ENCODE results near the gene MAPK1. TPM values are rescaled to one million over a fixed set of nuclear protein-coding genes. Genes with fewer than 3 reads are reported as not detected.
"Not testable (repeated sequence)": the region's sequence is repeated elsewhere in the genome, so short reads cannot be mapped to it uniquely, and the experiment has no call there.

MAPK1 gene
- total RNA-seq, 1 donor from 2014 or later: 91.3 TPM

GRCh38 chr22:21834869-21835268 lies 32.6 kb downstream of the MAPK1 start:
- no peaks in the 10 kb centered on the region for H3K36me3 Mint-ChIP-seq (ENCODE audit: low read depth)
- H3K27ac Mint-ChIP-seq: no peak overlapping the region
- H3K9me3 Mint-ChIP-seq: no peaks in the 10 kb centered on the region
- no peak overlapping the region for H3K4me3 Mint-ChIP-seq
- H3K4me1 Mint-ChIP-seq (ENCODE audit: low read depth): peaks cover 29% of the 10 kb centered on the region
- DNase-seq (ENCODE audit: low spot score): no peak
- intact Hi-C loops (cut with micrococcal nuclease): no loop called here
- H3K27me3 Mint-ChIP-seq (ENCODE audit: insufficient read depth): no peaks in the 10 kb centered on the region

- Mint-ChIP-seq H3K9me3 (no peaks in the 10 kb centered on the region), H3K27ac (no peak overlapping the region), H3K4me1 (ENCODE audit: low read depth) (peaks cover 37% of the 10 kb centered on the region), H3K36me3 (ENCODE audit: low read depth) (peaks cover 5% of the 10 kb centered on the region), H3K4me3 (no peak overlapping the region), H3K27me3 (ENCODE audit: insufficient read depth) (no peaks in the 10 kb centered on the region)
- DNase-seq (ENCODE audit: low spot score): no peak
- intact Hi-C loops (cut with micrococcal nuclease): no loop called here
Observed at GRCh38 chr22:21832291-21833290, 34.9 kb downstream of the MAPK1 start.

- Mint-ChIP-seq H3K4me1 (ENCODE audit: low read depth) (peaks cover 35% of the 10 kb centered on the region), H3K27me3 (ENCODE audit: insufficient read depth) (no peaks in the 10 kb centered on the region), H3K27ac (no peak overlapping the region), H3K36me3 (ENCODE audit: low read depth) (peaks cover 5% of the 10 kb centered on the region), H3K9me3 (no peaks in the 10 kb centered on the region), H3K4me3 (no peak overlapping the region)
- DNase-seq (ENCODE audit: low spot score): no peak
- intact Hi-C loops (cut with micrococcal nuclease): no loop called here
Observed at GRCh38 chr22:21829523-21829922, 37.9 kb downstream of the MAPK1 start.

GRCh38 chr22:21828268-21828638 lies 39.2 kb downstream of the MAPK1 start:
- Mint-ChIP-seq H3K36me3 (ENCODE audit: low read depth) (peaks cover 5% of the 10 kb centered on the region), H3K4me1 (ENCODE audit: low read depth) (peaks cover 41% of the 10 kb centered on the region), H3K27me3 (ENCODE audit: insufficient read depth) (no peaks in the 10 kb centered on the region), H3K4me3 (no peak overlapping the region), H3K9me3 (no peaks in the 10 kb centered on the region), H3K27ac (no peak overlapping the region)
- no peak for DNase-seq (ENCODE audit: low spot score)
- intact Hi-C loops (cut with micrococcal nuclease): no loop called here

DNA sequence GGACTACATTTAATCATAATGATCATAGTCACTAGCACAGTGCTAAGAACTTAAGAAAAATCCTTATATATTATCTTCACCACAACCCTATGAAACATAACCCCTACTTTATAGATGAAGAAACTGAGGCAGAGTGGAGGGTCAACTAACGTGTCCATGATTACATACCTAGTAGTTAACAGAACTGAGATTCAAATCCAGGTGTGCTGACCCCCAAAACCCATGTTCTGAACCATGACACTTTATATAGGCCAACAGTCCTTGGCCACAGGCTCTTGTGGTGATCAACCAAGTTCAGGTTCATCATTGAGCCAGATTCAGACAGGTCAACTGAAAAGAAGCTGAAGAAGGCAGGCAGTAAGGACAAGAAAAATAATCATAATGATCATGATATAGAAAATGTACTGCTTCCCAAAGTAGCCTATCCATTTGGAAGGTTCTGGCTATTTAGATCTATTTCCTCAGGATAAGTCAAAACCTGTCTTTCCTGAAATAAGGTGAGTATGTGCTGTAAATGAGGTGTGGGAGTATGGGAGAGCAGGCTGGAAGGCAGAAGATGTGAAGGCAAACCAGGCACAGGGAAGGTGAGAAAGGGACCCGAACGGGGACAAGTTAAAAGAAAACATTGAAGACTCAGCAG lies 39.7 kb downstream of the MAPK1 start:
- no peaks in the 10 kb centered on the region for H3K27me3 Mint-ChIP-seq (ENCODE audit: insufficient read depth)
- H3K4me3 Mint-ChIP-seq: no peak overlapping the region
- H3K4me1 Mint-ChIP-seq (ENCODE audit: low read depth): peaks cover 37% of the 10 kb centered on the region
- no peaks in the 10 kb centered on the region for H3K9me3 Mint-ChIP-seq
- H3K36me3 Mint-ChIP-seq (ENCODE audit: low read depth): peaks cover 5% of the 10 kb centered on the region
- intact Hi-C loops (cut with micrococcal nuclease): no loop called here
- no peak overlapping the region for H3K27ac Mint-ChIP-seq
- no peak for DNase-seq (ENCODE audit: low spot score)

- DNase-seq (ENCODE audit: low spot score): no peak
- Mint-ChIP-seq H3K27ac (no peak overlapping the region), H3K4me1 (ENCODE audit: low read depth) (peaks cover 37% of the 10 kb centered on the region), H3K27me3 (ENCODE audit: insufficient read depth) (no peaks in the 10 kb centered on the region), H3K36me3 (ENCODE audit: low read depth) (peaks cover 5% of the 10 kb centered on the region), H3K9me3 (no peaks in the 10 kb centered on the region), H3K4me3 (no peak overlapping the region)
- intact Hi-C loops (cut with micrococcal nuclease): no loop called here
Observed at GRCh38 chr22:21826204-21826603, 41.2 kb downstream of the MAPK1 start.

DNA sequence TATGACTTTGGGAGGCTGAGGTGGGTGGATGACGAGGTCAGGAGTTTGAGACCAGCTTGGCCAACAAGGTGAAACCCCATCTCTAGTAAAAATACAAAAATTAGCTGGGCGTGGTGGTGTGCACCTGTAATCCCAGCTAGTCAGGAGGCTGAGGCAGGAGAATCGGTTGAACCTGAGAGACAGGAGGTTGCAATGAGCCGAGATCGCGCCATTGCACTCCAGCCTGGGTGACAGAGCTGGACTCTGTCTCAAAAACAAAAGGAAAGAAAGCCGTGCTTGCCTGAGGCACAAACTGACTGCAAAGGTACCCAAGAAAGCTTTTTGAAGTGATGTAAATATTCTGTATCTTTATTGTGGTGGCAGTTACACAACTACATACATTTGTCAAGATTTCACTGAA lies 42.5 kb downstream of the MAPK1 start:
- intact Hi-C loops (cut with micrococcal nuclease); H3K27me3 Mint-ChIP-seq (ENCODE audit: insufficient read depth); H3K4me3 Mint-ChIP-seq; H3K36me3 Mint-ChIP-seq (ENCODE audit: low read depth); H3K27ac Mint-ChIP-seq; DNase-seq (ENCODE audit: low spot score); H3K9me3 Mint-ChIP-seq: not testable (repeated sequence)
- peaks cover 42% of the 10 kb centered on the region for H3K4me1 Mint-ChIP-seq (ENCODE audit: low read depth)

DNA sequence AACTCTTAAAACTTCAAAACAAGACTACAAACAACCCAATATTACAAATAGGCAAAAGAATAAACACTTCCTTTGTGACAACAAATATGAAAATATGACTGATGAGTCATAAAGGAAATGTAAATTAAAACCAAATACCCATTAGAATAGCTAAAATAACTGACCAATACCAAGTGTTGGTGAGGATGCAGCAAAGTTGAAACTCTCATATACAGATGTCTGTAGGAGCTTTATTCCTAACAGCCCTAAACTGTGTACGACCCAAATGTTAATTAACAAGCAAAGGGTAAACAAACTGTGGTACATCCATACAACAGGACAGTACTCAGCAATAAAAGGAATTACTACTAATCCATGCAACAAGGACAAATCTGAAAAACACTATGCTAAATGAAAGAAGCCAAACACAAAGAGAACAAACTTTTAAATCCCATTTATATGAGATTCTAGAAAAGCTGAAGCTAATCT lies 43.0 kb downstream of the MAPK1 start:
- Mint-ChIP-seq H3K27ac (no peak overlapping the region), H3K4me3 (no peak overlapping the region), H3K27me3 (ENCODE audit: insufficient read depth) (no peaks in the 10 kb centered on the region), H3K9me3 (no peaks in the 10 kb centered on the region), H3K4me1 (ENCODE audit: low read depth) (peaks cover 38% of the 10 kb centered on the region), H3K36me3 (ENCODE audit: low read depth) (peaks cover 4% of the 10 kb centered on the region)
- DNase-seq (ENCODE audit: low spot score): no peak
- intact Hi-C loops (cut with micrococcal nuclease): no loop called here

DNA sequence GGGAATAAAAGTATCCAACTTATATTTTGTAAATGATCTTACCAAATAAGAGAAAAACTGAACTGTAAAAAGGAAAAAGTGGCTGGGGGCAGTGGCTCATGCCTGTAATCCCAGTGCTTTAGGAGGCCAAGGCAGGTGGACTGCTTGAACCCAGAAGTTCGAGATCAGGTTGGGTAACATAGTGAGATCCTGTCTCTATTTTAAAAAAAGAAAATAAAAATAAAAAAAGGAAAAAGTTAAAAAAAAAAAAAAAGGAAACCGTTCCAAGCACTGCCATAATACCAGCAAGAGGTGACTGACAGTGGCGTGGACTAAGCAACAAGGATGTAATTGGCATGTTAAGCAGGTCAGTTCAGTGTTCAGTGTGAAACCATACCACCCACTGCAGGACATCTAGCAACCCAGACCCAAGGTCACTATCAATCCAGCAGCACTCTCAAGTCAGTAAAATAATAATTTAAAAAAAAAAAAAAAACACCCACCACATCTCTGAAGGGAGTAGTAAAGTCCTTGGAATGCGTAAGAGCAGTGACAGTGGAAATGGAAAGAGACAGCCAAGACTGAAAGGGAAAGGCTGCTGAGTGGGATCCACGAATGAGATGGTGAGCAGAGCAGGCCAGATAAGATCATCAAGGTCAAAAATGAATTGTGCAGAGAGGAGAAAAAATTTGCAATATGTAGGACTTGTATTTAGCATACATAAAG lies 43.6 kb downstream of the MAPK1 start:
- no peak overlapping the region for H3K4me3 Mint-ChIP-seq
- DNase-seq (ENCODE audit: low spot score): no peak
- H3K9me3 Mint-ChIP-seq: no peaks in the 10 kb centered on the region
- H3K27me3 Mint-ChIP-seq (ENCODE audit: insufficient read depth): no peaks in the 10 kb centered on the region
- peaks cover 34% of the 10 kb centered on the region for H3K4me1 Mint-ChIP-seq (ENCODE audit: low read depth)
- peaks cover 4% of the 10 kb centered on the region for H3K36me3 Mint-ChIP-seq (ENCODE audit: low read depth)
- intact Hi-C loops (cut with micrococcal nuclease): no loop called here
- no peak overlapping the region for H3K27ac Mint-ChIP-seq

- Mint-ChIP-seq H3K4me1 (ENCODE audit: low read depth) (peaks cover 46% of the 10 kb centered on the region), H3K27ac (no peak overlapping the region), H3K4me3 (no peak overlapping the region), H3K36me3 (ENCODE audit: low read depth) (peaks cover 9% of the 10 kb centered on the region), H3K27me3 (ENCODE audit: insufficient read depth) (no peaks in the 10 kb centered on the region), H3K9me3 (no peaks in the 10 kb centered on the region)
- intact Hi-C loops (cut with micrococcal nuclease): loop anchor here (5.0 kb wide), 2 partner anchors 118 to 133 kb away; partner anchors contain the start of gene PPM1F
- no peak for DNase-seq (ENCODE audit: low spot score)
Observed at GRCh38 chr22:21819183-21819770, 48.2 kb downstream of the MAPK1 start.

DNA sequence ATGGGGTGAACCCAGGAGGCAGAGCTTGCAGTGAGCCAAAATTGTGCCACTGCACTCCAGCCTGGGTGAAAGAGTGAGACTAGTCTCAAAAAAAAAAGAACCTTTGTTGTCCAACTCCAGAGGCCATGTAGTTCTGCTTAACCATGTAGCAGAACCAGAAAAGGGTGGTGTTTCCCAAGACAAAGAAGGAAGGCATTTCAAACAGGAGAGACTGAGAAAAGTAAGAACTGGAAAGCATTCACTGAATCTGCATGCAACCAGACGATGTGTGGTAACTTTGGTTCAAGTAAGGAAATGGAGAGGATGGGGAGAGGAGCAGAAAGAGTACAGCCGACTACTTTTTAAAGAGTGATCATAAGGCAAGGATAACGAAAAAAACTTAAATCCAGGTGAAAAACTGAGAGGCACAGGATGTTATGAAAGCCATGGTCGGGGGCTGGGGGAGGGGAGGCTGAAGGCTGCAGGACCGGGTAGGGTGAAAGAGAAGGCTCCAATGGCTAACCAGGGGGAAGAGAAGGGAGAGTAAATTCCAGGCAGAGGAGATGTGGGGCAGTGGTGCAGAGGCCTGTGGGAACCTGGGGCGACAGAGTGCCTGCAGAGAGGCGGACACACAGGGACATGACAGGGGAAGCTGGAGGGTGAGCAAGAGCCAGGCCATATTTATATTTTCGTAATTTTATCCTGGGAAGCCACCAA lies 48.8 kb downstream of the MAPK1 start:
- no peak overlapping the region for H3K4me3 Mint-ChIP-seq
- H3K4me1 Mint-ChIP-seq (ENCODE audit: low read depth): peaks cover 47% of the 10 kb centered on the region
- H3K9me3 Mint-ChIP-seq: no peaks in the 10 kb centered on the region
- DNase-seq (ENCODE audit: low spot score): no peak
- H3K27me3 Mint-ChIP-seq (ENCODE audit: insufficient read depth): no peaks in the 10 kb centered on the region
- peaks cover 12% of the 10 kb centered on the region for H3K36me3 Mint-ChIP-seq (ENCODE audit: low read depth)
- H3K27ac Mint-ChIP-seq: no peak overlapping the region
- intact Hi-C loops (cut with micrococcal nuclease): loop anchor here (5.0 kb wide), 2 partner anchors 119 to 134 kb away; partner anchors contain the start of gene PPM1F

GRCh38 chr22:21817497-21817853 lies 50.0 kb downstream of the MAPK1 start:
- peak overlapping the region; percentile 65 for H3K4me3 Mint-ChIP-seq
- H3K4me1 Mint-ChIP-seq (ENCODE audit: low read depth): peaks cover 47% of the 10 kb centered on the region
- peaks cover 12% of the 10 kb centered on the region for H3K36me3 Mint-ChIP-seq (ENCODE audit: low read depth)
- not testable (repeated sequence) for H3K27me3 Mint-ChIP-seq (ENCODE audit: insufficient read depth); DNase-seq (ENCODE audit: low spot score); H3K9me3 Mint-ChIP-seq
- intact Hi-C loops (cut with micrococcal nuclease): loop anchor here (5.0 kb wide), 2 partner anchors 120 to 135 kb away; partner anchors contain the start of gene PPM1F
- H3K27ac Mint-ChIP-seq: peak overlapping the region; percentile 96
